AG04450 (cell line): ENCODE measurements around the gene UBLCP1. TPM values are rescaled to one million over a fixed set of nuclear protein-coding genes. Genes with fewer than 3 reads are reported as not detected.

Experiments used
- CTCF ChIA-PET: fragments of 300-600, 350-600 bp; formaldehyde crosslinking; extraction: SDS; loops from one replicate; lab custom pipeline; 2022; ENCODE audit warnings: antibody characterized with exemption, inconsistent platforms; lab: Charles Lee
- POLR2A ChIA-PET: fragments of 350-600 bp; formaldehyde crosslinking; extraction: SDS; loops from one replicate; lab custom pipeline; 2021; ENCODE audit warnings: antibody characterized with exemption, inconsistent platforms; lab: Yijun Ruan, JAX
- DNase-seq: peaks from one replicate; pipeline ENCODE4 v3.0.0-alpha.2; 2011; ENCODE audit warnings: low read depth, low spot score
- H3K27ac ChIP-seq: one replicate; pipeline ENCODE4 v1.5.1; 2012; ENCODE audit warnings: low read depth, low read length, control low read depth
- H3K27me3 ChIP-seq: one replicate; pipeline ENCODE4 v1.6.0; 2012; ENCODE audit warnings: low read length; ENCODE audit not compliant: control insufficient read depth, insufficient read depth
- H3K4me3 ChIP-seq: 2 replicates; pipeline ENCODE4 v1.5.1; 2011; ENCODE audit warnings: mild to moderate bottlenecking, low read depth, low read length, control low read depth
- H3K9me3 ChIP-seq: 2 replicates; pipeline ENCODE4 v1.5.1; 2012; ENCODE audit warnings: low read length; ENCODE audit not compliant: control insufficient read depth, insufficient read depth
- polyA plus RNA-seq: library from polyadenylated mRNA; depleted of rRNA; stranded (reverse); fragments of >200 nt; gene quantifications from 2 replicates; pipeline ENCODE4 v1.2.3, GENCODE V29; 2011
- TF ChIP-seq, protein P1 (sequence below): IDR thresholded peaks from 2 replicates; pipeline ENCODE4 v1.5.1; 2011; ENCODE audit warnings: low read depth, low read length, control low read depth, inconsistent platforms

Gene UBLCP1
- polyA plus RNA-seq, 1 experiment: 34.4 TPM

DNA sequence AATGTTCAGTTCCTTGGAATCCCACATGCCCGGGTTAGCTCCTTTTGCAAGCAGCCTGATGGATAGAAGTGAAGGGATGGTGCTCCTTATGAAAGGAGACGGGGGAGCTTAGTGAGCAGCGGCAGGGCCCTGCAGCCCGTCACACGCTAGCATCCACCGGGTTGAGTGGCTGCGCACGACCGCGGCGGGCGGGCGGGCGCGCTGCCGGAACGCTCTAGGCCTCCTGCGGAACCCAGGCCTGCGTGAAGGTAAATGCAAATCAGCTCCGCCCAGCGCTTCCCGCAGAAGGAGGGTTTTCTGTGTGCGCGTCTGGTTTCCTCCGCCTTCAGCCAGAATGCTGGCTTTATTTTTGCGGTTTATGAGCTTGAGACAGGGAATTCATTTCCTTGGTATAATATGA, 47.4 kb downstream of the UBLCP1 start:
- TF ChIP-seq, protein P1, sequence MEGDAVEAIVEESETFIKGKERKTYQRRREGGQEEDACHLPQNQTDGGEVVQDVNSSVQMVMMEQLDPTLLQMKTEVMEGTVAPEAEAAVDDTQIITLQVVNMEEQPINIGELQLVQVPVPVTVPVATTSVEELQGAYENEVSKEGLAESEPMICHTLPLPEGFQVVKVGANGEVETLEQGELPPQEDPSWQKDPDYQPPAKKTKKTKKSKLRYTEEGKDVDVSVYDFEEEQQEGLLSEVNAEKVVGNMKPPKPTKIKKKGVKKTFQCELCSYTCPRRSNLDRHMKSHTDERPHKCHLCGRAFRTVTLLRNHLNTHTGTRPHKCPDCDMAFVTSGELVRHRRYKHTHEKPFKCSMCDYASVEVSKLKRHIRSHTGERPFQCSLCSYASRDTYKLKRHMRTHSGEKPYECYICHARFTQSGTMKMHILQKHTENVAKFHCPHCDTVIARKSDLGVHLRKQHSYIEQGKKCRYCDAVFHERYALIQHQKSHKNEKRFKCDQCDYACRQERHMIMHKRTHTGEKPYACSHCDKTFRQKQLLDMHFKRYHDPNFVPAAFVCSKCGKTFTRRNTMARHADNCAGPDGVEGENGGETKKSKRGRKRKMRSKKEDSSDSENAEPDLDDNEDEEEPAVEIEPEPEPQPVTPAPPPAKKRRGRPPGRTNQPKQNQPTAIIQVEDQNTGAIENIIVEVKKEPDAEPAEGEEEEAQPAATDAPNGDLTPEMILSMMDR: no peak
- H3K4me3 ChIP-seq: no peak overlapping the region
- CTCF ChIA-PET: interaction anchor here (0.5 to 2.5 kb wide), 5 partner anchors 21 to 655 kb away, joined by 3 to 11 read pairs (median 3); no protein-coding TSS in a partner anchor
- no peak overlapping the region for H3K27ac ChIP-seq
- H3K27me3 ChIP-seq: peaks cover 23% of the 10 kb centered on the region
- H3K9me3 ChIP-seq: no peaks in the 10 kb centered on the region
- DNase-seq: no peak
- POLR2A ChIA-PET: no interaction called here

DNA sequence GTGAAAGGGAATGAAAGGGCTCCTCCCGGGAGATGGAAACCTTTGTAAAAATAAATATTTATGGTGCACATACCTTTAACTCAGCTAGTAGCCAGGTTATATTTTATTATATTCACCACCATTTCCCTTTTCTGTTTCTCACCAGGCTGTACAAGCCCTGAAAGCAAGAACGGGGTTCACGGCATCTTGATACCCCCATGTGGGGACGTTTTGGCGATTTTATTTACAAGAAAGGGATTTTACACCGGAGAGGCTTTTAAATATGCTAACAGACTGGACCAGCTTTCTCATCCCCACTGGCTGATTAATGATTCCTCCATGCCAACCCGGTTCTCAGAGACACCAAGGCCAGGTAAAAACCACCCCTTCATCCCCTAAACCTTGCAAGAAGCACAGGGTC, 48.0 kb downstream of the UBLCP1 start:
- ChIA-PET CTCF (interaction anchor here (0.6 to 2.5 kb wide), 5 partner anchors 21 to 655 kb away, joined by 3 to 11 read pairs (median 3); no protein-coding TSS in a partner anchor), POLR2A (no interaction called here)
- peaks cover 23% of the 10 kb centered on the region for H3K27me3 ChIP-seq
- no peak overlapping the region for H3K27ac ChIP-seq
- no peak overlapping the region for H3K4me3 ChIP-seq
- TF ChIP-seq, protein P1: no peak
- no peak for DNase-seq
- no peaks in the 10 kb centered on the region for H3K9me3 ChIP-seq

DNA sequence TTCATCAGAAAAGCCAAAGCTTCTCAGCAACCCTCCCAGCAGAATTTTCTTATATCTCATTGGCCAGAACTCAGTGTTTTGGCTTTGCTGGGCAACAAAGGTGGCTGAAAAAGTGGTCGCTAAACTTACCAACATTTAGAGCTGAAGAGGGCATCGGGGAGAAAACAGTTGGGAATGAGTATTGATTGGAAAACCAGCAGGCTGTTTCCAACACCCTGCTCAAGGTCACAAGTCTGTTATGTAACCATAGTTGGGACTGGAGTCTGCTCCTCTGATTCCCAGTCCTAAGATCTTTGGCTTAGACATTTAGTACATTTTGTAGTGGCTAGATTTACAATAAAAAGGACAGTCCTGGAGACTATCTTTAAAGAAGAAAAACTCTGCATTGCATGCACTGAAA, 50.1 kb downstream of the UBLCP1 start:
- Histone ChIP-seq H3K27me3 (peaks cover 20% of the 10 kb centered on the region), H3K4me3 (no peak overlapping the region), H3K27ac (no peak overlapping the region), H3K9me3 (no peaks in the 10 kb centered on the region)
- ChIA-PET CTCF (interaction anchor here (1.1 kb wide), 1 partner anchor 156 kb away, joined by 4 read pairs; no protein-coding TSS in a partner anchor), POLR2A (no interaction called here)
- DNase-seq: no peak
- TF ChIP-seq, protein P1: no peak

DNA sequence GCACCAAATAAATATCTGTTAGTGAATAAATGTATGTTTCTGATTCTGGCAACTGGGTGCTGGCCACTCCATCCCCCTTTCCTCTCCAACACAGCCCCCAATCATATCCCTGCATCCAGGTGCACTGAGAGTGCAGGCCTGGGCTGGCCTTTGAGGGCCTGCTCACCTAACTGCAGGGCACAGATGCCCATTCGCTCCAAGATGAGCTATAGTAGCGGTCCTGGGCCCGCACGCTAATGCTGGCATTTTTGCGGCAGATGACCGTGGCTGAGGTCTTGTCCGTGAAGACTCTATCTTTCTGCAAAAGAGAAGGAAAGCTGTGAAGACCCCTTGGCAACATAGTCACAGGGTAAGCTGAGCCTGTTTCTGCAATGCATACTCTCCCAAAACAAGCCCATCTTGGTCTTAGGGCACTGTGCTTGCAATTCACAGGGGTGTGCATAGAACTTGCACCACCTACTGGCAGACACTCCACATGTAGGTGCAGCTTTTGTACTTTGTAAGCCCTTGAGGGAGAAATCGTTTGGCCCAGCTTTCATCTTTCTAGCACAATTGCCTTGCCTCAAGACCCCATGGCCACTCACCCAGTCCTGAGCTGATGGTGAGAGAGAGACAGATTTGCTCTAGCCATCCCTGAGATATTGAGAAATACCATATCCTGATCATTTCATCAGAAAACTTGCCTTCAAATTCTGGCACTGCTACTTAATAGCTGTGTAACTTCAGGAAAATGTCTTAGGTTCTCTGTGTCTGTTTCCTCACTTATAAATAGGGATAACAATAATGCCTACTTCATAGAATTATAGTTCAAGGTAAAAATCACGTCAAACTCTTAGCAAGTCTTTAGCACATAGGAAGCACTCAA, 53.7 kb downstream of the UBLCP1 start:
- Histone ChIP-seq H3K27ac (no peak overlapping the region), H3K9me3 (no peaks in the 10 kb centered on the region), H3K27me3 (no peaks in the 10 kb centered on the region), H3K4me3 (no peak overlapping the region)
- ChIA-PET CTCF (interaction anchor here (0.6 to 7.1 kb wide), 28 partner anchors 8 to 745 kb away, joined by 3 to 100 read pairs (median 3); partner anchors contain the start of gene IL12B), POLR2A (no interaction called here)
- peak; percentile 32 for DNase-seq
- TF ChIP-seq, protein P1: peak; percentile 78

DNA sequence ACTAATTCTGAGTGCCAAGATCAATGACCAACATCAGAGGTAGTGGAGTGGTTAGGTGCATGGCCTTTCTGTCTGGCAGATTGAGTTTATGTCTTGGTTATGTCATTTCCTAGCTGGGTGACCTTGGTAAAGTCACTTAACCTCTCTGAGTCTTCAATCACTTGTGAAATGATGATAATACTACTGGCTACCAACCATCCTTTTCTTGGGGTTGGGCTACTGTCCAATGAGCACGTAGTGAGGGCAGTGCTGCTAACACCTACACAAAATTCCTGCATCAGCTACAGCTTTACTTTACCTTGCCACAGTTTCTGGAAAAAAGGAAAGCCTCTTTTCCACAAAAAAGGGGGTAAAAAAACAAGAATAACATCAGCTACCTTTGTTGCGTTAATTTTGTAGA, 54.8 kb downstream of the UBLCP1 start:
- TF ChIP-seq, protein P1: no peak
- no peak overlapping the region for H3K4me3 ChIP-seq
- no peaks in the 10 kb centered on the region for H3K27me3 ChIP-seq
- ChIA-PET CTCF (interaction anchor here (0.8 to 7.1 kb wide), 10 partner anchors 7 to 669 kb away, joined by 3 to 100 read pairs (median 8); no protein-coding TSS in a partner anchor), POLR2A (no interaction called here)
- DNase-seq: no peak
- H3K9me3 ChIP-seq: no peaks in the 10 kb centered on the region
- H3K27ac ChIP-seq: no peak overlapping the region
